H1 (cell line): ENCODE results near the gene P2RX1. TPM values are rescaled to one million over a fixed set of nuclear protein-coding genes. Genes with fewer than 3 reads are reported as not detected.

ENCODE experiments used
- CTCF ChIA-PET: fragments of 300-600 bp; sonication (Branson Sonifier 250); formaldehyde crosslinking; loops from one replicate; lab custom pipeline; 2021; ENCODE audit not compliant: partially characterized antibody; lab: Charles Lee
- POLR2A ChIA-PET: fragments of 300-600 bp; sonication (Branson Sonifier 250); formaldehyde crosslinking; loops from one replicate; lab custom pipeline; 2021; ENCODE audit warnings: inconsistent platforms; ENCODE audit not compliant: partially characterized antibody; lab: Charles Lee
- DNase-seq, 2 experiments: peaks; one replicate each; pipeline versions ENCODE4 v3.0.0 to v3.0.0-alpha.2; 2010 to 2022; ENCODE audit warnings: low spot score in 2 of 2, low read depth in 1 of 2, mixed read lengths in 1 of 2
- FAIRE-seq: peaks from 2 replicates; lab custom pipeline; 2011; peaks lifted over from hg19 to GRCh38; lab: Jason Lieb, UNC
- H2AFZ ChIP-seq: 2 replicates; pipeline ENCODE4 v1.8.1; 2012; ENCODE audit warnings: low read length, inconsistent platforms
- H2AK5ac ChIP-seq: 2 replicates; pipeline ENCODE4 v1.6.1; 2013; ENCODE audit warnings: low read depth, low read length
- H2BK120ac ChIP-seq: replicated peaks from 2 replicates; pipeline ENCODE3; 2013; ENCODE audit warnings: low read depth, low read length, inconsistent platforms
- H2BK12ac ChIP-seq: 2 replicates; pipeline ENCODE4 v1.6.1; 2013; ENCODE audit warnings: low read depth, low read length
- H2BK15ac ChIP-seq: 2 replicates; pipeline ENCODE4 v1.6.1; 2013; ENCODE audit warnings: low read length
- H2BK20ac ChIP-seq: 2 replicates; pipeline ENCODE4 v1.6.1; 2013; ENCODE audit warnings: low read length
- H2BK5ac ChIP-seq: 2 replicates; pipeline ENCODE4 v1.6.1; 2013; ENCODE audit warnings: low read depth, low read length
- H3K14ac ChIP-seq: 2 replicates; pipeline ENCODE4 v1.6.1; 2013; ENCODE audit warnings: inconsistent platforms; ENCODE audit not compliant: insufficient read length
- H3K18ac ChIP-seq: 2 replicates; pipeline ENCODE4 v1.6.1; 2013; ENCODE audit warnings: low read length; ENCODE audit errors: extremely low read depth
- H3K23ac ChIP-seq: 2 replicates; pipeline ENCODE4 v1.6.1; 2013; ENCODE audit warnings: inconsistent platforms; ENCODE audit not compliant: insufficient read length
- H3K23me2 ChIP-seq: 2 replicates; pipeline ENCODE4 v1.6.1; 2013; ENCODE audit warnings: low read depth, low read length
- H3K27ac ChIP-seq: 2 replicates; pipeline ENCODE4 v1.6.1; 2011; ENCODE audit warnings: low read depth, low read length, inconsistent platforms
- H3K27me3 ChIP-seq, 4 experiments: replicated peaks in 1 of 4; 1 replicate in 1 of 4; 2 replicates in 3 of 4; pipeline versions ENCODE4 v1.6.1 to v1.8.1; 2011 to 2013; ENCODE audit warnings: low read length in 3 of 4, mild to moderate bottlenecking in 3 of 4, inconsistent platforms in 2 of 4, mixed read lengths in 2 of 4, moderate library complexity in 1 of 4; ENCODE audit not compliant: control insufficient read depth in 3 of 4, insufficient read depth in 3 of 4; ENCODE audit errors: extremely low read depth in 1 of 4
- H3K36me3 ChIP-seq, 4 experiments: 2 replicates each; pipeline versions ENCODE4 v1.6.1 to v1.8.1; 2011 to 2013; ENCODE audit warnings: mild to moderate bottlenecking in 4 of 4, low read length in 3 of 4, moderate library complexity in 2 of 4, control low read depth in 1 of 4, inconsistent platforms in 1 of 4; ENCODE audit not compliant: insufficient read depth in 4 of 4, control insufficient read depth in 2 of 4
- H3K4ac ChIP-seq: replicated peaks from 2 replicates; pipeline ENCODE3; 2013; ENCODE audit warnings: low read length, low read depth, mixed read lengths, inconsistent platforms; ENCODE audit not compliant: insufficient read length
- H3K4me1 ChIP-seq, 4 experiments: replicated peaks in 1 of 4; 1 replicate in 1 of 4; 2 replicates in 3 of 4; pipeline versions ENCODE4 v1.6.1 to v1.8.1; 2011 to 2013; ENCODE audit warnings: low read length in 3 of 4, inconsistent platforms in 2 of 4, mixed read lengths in 1 of 4; ENCODE audit not compliant: insufficient read depth in 4 of 4, control insufficient read depth in 3 of 4
- H3K4me2 ChIP-seq, 2 experiments: 2 replicates each; pipeline versions ENCODE4 v1.6.1 to v1.8.1; 2011 to 2013; ENCODE audit warnings: low read depth in 2 of 2, low read length in 2 of 2, control low read depth in 1 of 2, inconsistent platforms in 1 of 2, mild to moderate bottlenecking in 1 of 2; ENCODE audit not compliant: insufficient read depth in 1 of 2
- H3K4me3 ChIP-seq, 4 experiments: fragments of 200-600, 300-600 bp in 1 of 4; sonication (generic), shearing (Covaris generic), sonication (Bioruptor Twin) in 1 of 4; 2 replicates each; pipeline versions ENCODE4 v1.5.1 to v1.8.1; 2011 to 2016; ENCODE audit warnings: low read length in 4 of 4, low read depth in 3 of 4, control low read depth in 2 of 4, inconsistent platforms in 2 of 4, mild to moderate bottlenecking in 2 of 4, mixed read lengths in 1 of 4, moderate library complexity in 1 of 4; ENCODE audit not compliant: insufficient read depth in 2 of 4; ENCODE audit errors: extremely low read depth in 1 of 4
- H3K56ac ChIP-seq: replicated peaks from 2 replicates; pipeline ENCODE3; 2013; ENCODE audit warnings: low read depth, mild to moderate bottlenecking, mixed read lengths, low read length, inconsistent platforms; ENCODE audit not compliant: insufficient read length
- H3K79me1 ChIP-seq: 2 replicates; pipeline ENCODE4 v1.6.1; 2013; ENCODE audit warnings: low read depth, low read length, control low read depth
- H3K79me2 ChIP-seq, 2 experiments: 2 replicates each; pipeline versions ENCODE4 v1.6.1 to v1.8.1; 2012 to 2013; ENCODE audit warnings: low read length in 2 of 2, mild to moderate bottlenecking in 2 of 2, inconsistent platforms in 1 of 2; ENCODE audit not compliant: insufficient read depth in 2 of 2, control insufficient read depth in 1 of 2
- H3K9ac ChIP-seq, 4 experiments: replicated peaks in 1 of 4; 1 replicate in 1 of 4; 2 replicates in 3 of 4; pipeline versions ENCODE4 v1.6.1 to v1.8.1; 2011 to 2013; ENCODE audit warnings: low read depth in 3 of 4, low read length in 3 of 4, control low read depth in 2 of 4, mild to moderate bottlenecking in 2 of 4, moderate library complexity in 2 of 4, inconsistent platforms in 1 of 4; ENCODE audit errors: extremely low read depth in 1 of 4
- H3K9me3 ChIP-seq, 2 experiments: 2 replicates each; pipeline versions ENCODE4 v1.6.1 to v1.8.1; 2012 to 2013; ENCODE audit warnings: mild to moderate bottlenecking in 2 of 2, moderate library complexity in 2 of 2, control low read depth in 1 of 2, inconsistent platforms in 1 of 2, low read depth in 1 of 2, low read length in 1 of 2, mixed read lengths in 1 of 2; ENCODE audit not compliant: insufficient read depth in 2 of 2
- H4K20me1 ChIP-seq, 2 experiments: replicated peaks in 1 of 2; 2 replicates each; pipeline versions ENCODE3 to v1.8.1; 2011 to 2013; ENCODE audit warnings: inconsistent platforms in 2 of 2, low read length in 2 of 2, mild to moderate bottlenecking in 1 of 2; ENCODE audit not compliant: insufficient read depth in 2 of 2, control insufficient read depth in 1 of 2
- H4K5ac ChIP-seq: 2 replicates; pipeline ENCODE4 v1.6.1; 2013; ENCODE audit warnings: low read length, low read depth, mixed read lengths, inconsistent platforms; ENCODE audit not compliant: insufficient read length
- H4K8ac ChIP-seq: 2 replicates; pipeline ENCODE4 v1.8.0; 2013; ENCODE audit warnings: mild to moderate bottlenecking, moderate library complexity, low read length, inconsistent platforms; ENCODE audit not compliant: insufficient read depth; ENCODE audit errors: extremely low read depth
- H4K91ac ChIP-seq: replicated peaks from 2 replicates; pipeline ENCODE3; 2013; ENCODE audit warnings: low read length, mixed read lengths, inconsistent platforms; ENCODE audit not compliant: insufficient read length
- BRCA1 ChIP-seq: IDR thresholded peaks from 2 replicates; pipeline ENCODE4 v1.6.1; 2012; ENCODE audit warnings: low read depth, low read length, improper control_type of control experiment
- CBX5 ChIP-seq: fragments of 300-800, 300-1000 bp; sonication (generic); IDR thresholded peaks from 2 replicates; pipeline ENCODE4 v1.7.1; 2016; ENCODE audit warnings: antibody characterized with exemption, low read length, low read depth
- CHD1 ChIP-seq: IDR thresholded peaks from 2 replicates; pipeline ENCODE4 v1.6.1; 2012; ENCODE audit warnings: low read depth, low read length, improper control_type of control experiment
- EGR1 ChIP-seq: IDR thresholded peaks from 2 replicates; pipeline ENCODE4 v1.6.1; 2011; ENCODE audit warnings: low read depth, low read length, borderline replicate concordance
- FOSL1 ChIP-seq: IDR thresholded peaks from 2 replicates; pipeline ENCODE4 v1.6.1; 2011; ENCODE audit warnings: mild to moderate bottlenecking, low read depth, low read length, moderate library complexity; ENCODE audit not compliant: insufficient read depth
- JUND ChIP-seq: IDR thresholded peaks from 2 replicates; pipeline ENCODE4 v1.6.1; 2011; ENCODE audit warnings: mild to moderate bottlenecking, improper control_type of control experiment, low read length
- PHF8 ChIP-seq: fragments of 200-600 bp; sonication (generic); conservative IDR thresholded peaks from 2 replicates; pipeline ENCODE4 v1.7.1; 2012; ENCODE audit warnings: low read depth, mild to moderate bottlenecking, inconsistent platforms, low read length, moderate library complexity
- POU5F1 ChIP-seq: IDR thresholded peaks from 2 replicates; pipeline ENCODE4 v1.6.1; 2011; ENCODE audit warnings: low read depth, mild to moderate bottlenecking, low read length, moderate library complexity
- RBBP5 ChIP-seq: IDR thresholded peaks from 2 replicates; pipeline ENCODE4 v1.7.1; 2012; ENCODE audit warnings: low read depth, mild to moderate bottlenecking, inconsistent platforms, low read length, moderate library complexity, borderline replicate concordance
- SAP30 ChIP-seq: fragments of 300-600 bp; sonication (generic); IDR thresholded peaks from 2 replicates; pipeline ENCODE4 v1.7.1; 2012; ENCODE audit warnings: low read length, moderate library complexity, mild to moderate bottlenecking, inconsistent platforms; ENCODE audit not compliant: insufficient read depth, insufficient replicate concordance
- TEAD4 ChIP-seq: IDR thresholded peaks from 2 replicates; pipeline ENCODE4 v1.6.1; 2012; ENCODE audit warnings: low read depth, low read length, inconsistent platforms, mixed read lengths
- YY1 ChIP-seq: IDR thresholded peaks from 2 replicates; pipeline ENCODE4 v1.6.1; 2011; ENCODE audit warnings: low read depth, mild to moderate bottlenecking, low read length
- WGBS, 2 experiments: shearing (Covaris generic) in 1 of 2; methylation state at CpG; one replicate each; pipeline versions ENCODE4 v1.1.6 to v1.1.7; 2013 to 2015; ENCODE audit warnings: low lambda C conversion rate in 2 of 2, mixed read lengths in 2 of 2, inconsistent platforms in 1 of 2, low coverage in 1 of 2, missing lambda C conversion rate in 1 of 2; ENCODE audit not compliant: insufficient replicate concordance in 2 of 2, insufficient coverage in 1 of 2, insufficient read length in 1 of 2; ENCODE audit errors: extremely low coverage in 1 of 2, missing lambda C conversion rate in 1 of 2; 5-methylcytosine and 5-hydroxymethylcytosine counted together
- polyA plus RNA-seq, 7 experiments: library from polyadenylated mRNA; depleted of rRNA in 3 of 7; stranded (reverse) in 5 of 7; unstranded in 2 of 7; fragments of >200 nt in 5 of 7; fragments of 200-250 nt in 2 of 7; gene quantifications; 1 replicate in 5 of 7; 2 replicates in 1 of 7; 4 replicates in 1 of 7; pipeline versions ENCODE4 v1.2.1 to v1.2.3, GENCODE V29; 2011 to 2013; ENCODE audit warnings: missing spikeins in 2 of 7, mixed read lengths in 2 of 7
- total RNA-seq: library from RNA; stranded (reverse); fragmentation: NEBNext Ultra II Directional; extraction: Animal tissue kit (Norgen Biotek cat#: 25700); gene quantifications from 2 replicates; pipeline ENCODE4 v1.2.1, GENCODE V29; 2021

The P2RX1 gene
- total and polyA plus RNA-seq, 2 of the 8 experiments (the other 6 are each of a cell fraction or from before 2014, with no cell fraction given), result 0.45 to 1.1 TPM

DNA sequence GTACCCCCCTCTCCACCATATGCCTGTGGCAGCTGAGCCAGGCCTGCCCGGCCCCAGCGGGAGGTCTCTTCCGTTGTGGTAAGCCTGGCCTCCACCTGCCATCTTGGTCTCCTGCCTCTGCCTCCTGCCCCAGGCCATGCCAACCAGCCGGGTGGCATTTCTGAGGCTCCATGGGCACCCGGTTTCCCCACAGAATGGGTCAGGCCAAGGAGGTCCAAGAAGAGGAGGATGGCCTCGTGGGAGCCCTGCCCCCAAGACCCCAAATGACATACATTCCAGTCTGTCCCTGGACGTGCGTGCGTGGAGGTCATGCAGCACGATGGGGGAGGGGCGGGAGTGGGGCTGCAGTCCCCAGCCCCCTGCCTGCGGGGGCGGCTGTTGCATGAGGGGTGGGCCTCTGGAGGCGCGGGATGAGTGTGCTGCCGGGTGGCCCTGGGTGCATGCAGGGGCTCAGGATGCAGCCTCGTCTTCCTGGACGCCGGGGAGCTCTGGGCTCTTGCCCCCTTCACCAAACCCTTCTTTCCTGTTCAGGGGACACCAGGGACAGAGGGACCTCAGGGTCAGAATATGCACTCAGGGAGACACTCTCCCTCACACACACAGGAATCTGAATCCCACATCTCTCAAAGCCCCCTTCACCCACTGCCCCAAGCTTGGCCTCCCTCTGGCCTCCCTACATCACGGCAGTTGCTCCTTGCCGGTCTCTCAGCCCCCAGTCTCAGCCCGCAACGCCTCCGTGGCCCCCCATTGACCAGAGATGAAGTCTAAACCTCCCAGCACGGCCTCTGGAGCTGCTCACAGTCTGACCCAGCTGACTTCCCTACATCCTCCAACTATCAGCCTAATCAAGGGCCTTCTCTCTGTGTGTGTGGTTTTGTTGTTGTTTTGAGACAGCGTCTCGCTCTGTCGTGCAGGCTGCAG lies 54.2 kb downstream of the P2RX1 start:
- H3K4ac ChIP-seq, result no peak overlapping the region
- H3K4me2 ChIP-seq, result no peak overlapping the region
- H3K4me3 ChIP-seq, result no peak overlapping the region
- H3K56ac ChIP-seq, result no peak overlapping the region
- no peak overlapping the region for H4K8ac ChIP-seq
- H2BK20ac ChIP-seq, result no peak overlapping the region
- 94% methylated on average over 21 of the region's 28 CpGs; no CpG with 5 or more reads in 1 of the 2 experiments for WGBS, 2 experiments
- H2BK120ac ChIP-seq, result no peak overlapping the region
- DNase-seq (no peak), FAIRE-seq (no peak)
- no peak overlapping the region for H2AFZ ChIP-seq
- H3K79me1 ChIP-seq, result no peaks in the 10 kb centered on the region
- H2BK12ac ChIP-seq, result no peak overlapping the region
- TF ChIP-seq SAP30 (no peak), CBX5 (no peak), TEAD4 (no peak), YY1 (no peak), POU5F1 (no peak), CHD1 (no peak), RBBP5 (no peak), PHF8 (no peak), FOSL1 (no peak), BRCA1 (no peak), JUND (no peak), EGR1 (no peak)
- no peak overlapping the region for H3K14ac ChIP-seq
- H3K27ac ChIP-seq, result no peak overlapping the region
- no peak overlapping the region for H2BK15ac ChIP-seq
- H3K9ac ChIP-seq, result no peak overlapping the region
- no peak overlapping the region for H4K5ac ChIP-seq
- H3K4me1 ChIP-seq, result no peaks in the 10 kb centered on the region
- no peak overlapping the region for H2BK5ac ChIP-seq
- H2AK5ac ChIP-seq, result no peak overlapping the region
- CTCF ChIA-PET, result interaction anchor here (1.0 to 12.7 kb wide), 10 partner anchors 10 to 705 kb away, joined by 3 to 131 read pairs (median 4); partner anchors contain the start of gene NCBP3
- H3K18ac ChIP-seq, result no peak overlapping the region
- peaks cover 0 to 2% of the 10 kb centered on the region in 2 experiments for H4K20me1 ChIP-seq
- H3K23ac ChIP-seq, result no peak overlapping the region
- H3K23me2 ChIP-seq, result no peaks in the 10 kb centered on the region
- peaks cover 0 to 11% (median 2%) of the 10 kb centered on the region in 4 experiments; a peak in 4 of 8 replicates for H3K36me3 ChIP-seq
- POLR2A ChIA-PET, result interaction anchor here (0.6 to 1.2 kb wide), 2 partner anchors 16 to 293 kb away, joined by 3 to 4 read pairs; partner anchors contain the start of gene NCBP3
- H3K9me3 ChIP-seq, result no peaks in the 10 kb centered on the region
- H4K91ac ChIP-seq, result no peak overlapping the region
- H3K79me2 ChIP-seq, result no peaks in the 10 kb centered on the region
- no peaks in the 10 kb centered on the region for H3K27me3 ChIP-seq
